ENCODE data around the gene EML2. TPM values are rescaled to one million over a fixed set of nuclear protein-coding genes. Genes with fewer than 3 reads are reported as not detected.
A peak's percentile ranks its signal among the peaks of the same experiment; 100 is the strongest.

Gene EML2
- total RNA-seq, 2 donors from 2014 or later: 21.7 to 34.8 TPM

GRCh38 chr19:45584332-45585157 lies 54.7 kb downstream of the EML2 start, which contains the start of gene OPA3:
TSS of gene OPA3 (minus strand) at chr19:45584802. CDS start at chr19:45584764, 38 bp downstream.
- Histone ChIP-seq H3K27me3 (replicated peaks; ENCODE audit: insufficient read depth) (no peaks in the 10 kb centered on the region), H3K27ac (peak within 1 kb of the TSS; percentile 96 to 97), H3K9me3 (no peaks in the 10 kb centered on the region), H3K36me3 (no peaks in the 10 kb centered on the region), H3K4me1 (ENCODE audit: control insufficient read depth in 1 of 2, low read depth in 2 of 2) (peaks cover 5 to 12% of the 10 kb centered on the region in 2 donors), H3K4me3 (peak within 1 kb of the TSS; percentile 96)
- TF ChIP-seq CTCF (IDR thresholded peaks at IDR 0.05): no peak
- peak; percentile 99 for DNase-seq (ENCODE audit: low spot score)
- ATAC-seq (ENCODE audit: insufficient number of reproducible peaks, low FRiP score, low read depth): peak; percentile 98

- Histone ChIP-seq H3K27me3 (replicated peaks; ENCODE audit: insufficient read depth) (no peaks in the 10 kb centered on the region), H3K4me3 (no peak overlapping the region), H3K36me3 (no peaks in the 10 kb centered on the region), H3K9me3 (no peaks in the 10 kb centered on the region), H3K27ac (no peak overlapping the region), H3K4me1 (ENCODE audit: control insufficient read depth in 1 of 2, low read depth in 2 of 2) (peaks cover 5 to 12% of the 10 kb centered on the region in 2 donors)
- no peak for TF ChIP-seq CTCF (IDR thresholded peaks at IDR 0.05)
- DNase-seq (ENCODE audit: low spot score) (no peak), ATAC-seq (ENCODE audit: insufficient number of reproducible peaks, low FRiP score, low read depth) (no peak)
Measured at GRCh38 chr19:45581576-45581975, 57.6 kb downstream of the EML2 start.

GRCh38 chr19:45578861-45579260 lies 60.3 kb downstream of the EML2 start:
- Histone ChIP-seq H3K27me3 (replicated peaks; ENCODE audit: insufficient read depth) (no peaks in the 10 kb centered on the region), H3K27ac (no peak overlapping the region), H3K36me3 (no peaks in the 10 kb centered on the region), H3K4me1 (ENCODE audit: control insufficient read depth in 1 of 2, low read depth in 2 of 2) (peaks cover 5 to 6% of the 10 kb centered on the region in 2 donors), H3K9me3 (no peaks in the 10 kb centered on the region), H3K4me3 (no peak overlapping the region)
- no peak for TF ChIP-seq CTCF (IDR thresholded peaks at IDR 0.05)
- no peak for DNase-seq (ENCODE audit: low spot score)
- no peak for ATAC-seq (ENCODE audit: insufficient number of reproducible peaks, low FRiP score, low read depth)

- TF ChIP-seq CTCF (IDR thresholded peaks at IDR 0.05): no peak
- ATAC-seq (ENCODE audit: insufficient number of reproducible peaks, low FRiP score, low read depth): no peak
- H3K4me3 ChIP-seq: no peak overlapping the region
- no peaks in the 10 kb centered on the region for H3K9me3 ChIP-seq
- no peaks in the 10 kb centered on the region for H3K4me1 ChIP-seq (ENCODE audit: control insufficient read depth in 1 of 2, low read depth in 2 of 2)
- H3K36me3 ChIP-seq: no peaks in the 10 kb centered on the region
- H3K27ac ChIP-seq: no peak overlapping the region
- no peaks in the 10 kb centered on the region for H3K27me3 ChIP-seq (replicated peaks; ENCODE audit: insufficient read depth)
- no peak for DNase-seq (ENCODE audit: low spot score)
Measured at GRCh38 chr19:45577111-45577905, 61.9 kb downstream of the EML2 start.

- no peaks in the 10 kb centered on the region for H3K4me1 ChIP-seq (ENCODE audit: control insufficient read depth in 1 of 2, low read depth in 2 of 2)
- no peak for DNase-seq (ENCODE audit: low spot score)
- no peaks in the 10 kb centered on the region for H3K36me3 ChIP-seq
- no peak overlapping the region for H3K4me3 ChIP-seq
- ATAC-seq (ENCODE audit: insufficient number of reproducible peaks, low FRiP score, low read depth): no peak
- H3K27ac ChIP-seq: no peak overlapping the region
- H3K27me3 ChIP-seq (replicated peaks; ENCODE audit: insufficient read depth): no peaks in the 10 kb centered on the region
- H3K9me3 ChIP-seq: no peaks in the 10 kb centered on the region
- no peak for TF ChIP-seq CTCF (IDR thresholded peaks at IDR 0.05)
Measured at GRCh38 chr19:45576682-45577081, 62.5 kb downstream of the EML2 start.
